OCI-LY3 (cell line): ENCODE results near the gene MYL6.

Experiments used
- EZH2phosphoT487 ChIP-seq: fragments of 200-600 bp; shearing (Covaris generic); IDR thresholded peaks from 2 replicates; pipeline ENCODE4 v1.6.1; 2018; ENCODE audit warnings: antibody characterized with exemption, mixed run types, low read depth
- TF ChIP-seq, protein P1 (sequence below): fragments of 200-600, 300-600 bp; sonication (generic); IDR thresholded peaks from 2 replicates; pipeline ENCODE4 v1.5.1; 2014; ENCODE audit warnings: antibody characterized with exemption, low read length, low read depth

DNA sequence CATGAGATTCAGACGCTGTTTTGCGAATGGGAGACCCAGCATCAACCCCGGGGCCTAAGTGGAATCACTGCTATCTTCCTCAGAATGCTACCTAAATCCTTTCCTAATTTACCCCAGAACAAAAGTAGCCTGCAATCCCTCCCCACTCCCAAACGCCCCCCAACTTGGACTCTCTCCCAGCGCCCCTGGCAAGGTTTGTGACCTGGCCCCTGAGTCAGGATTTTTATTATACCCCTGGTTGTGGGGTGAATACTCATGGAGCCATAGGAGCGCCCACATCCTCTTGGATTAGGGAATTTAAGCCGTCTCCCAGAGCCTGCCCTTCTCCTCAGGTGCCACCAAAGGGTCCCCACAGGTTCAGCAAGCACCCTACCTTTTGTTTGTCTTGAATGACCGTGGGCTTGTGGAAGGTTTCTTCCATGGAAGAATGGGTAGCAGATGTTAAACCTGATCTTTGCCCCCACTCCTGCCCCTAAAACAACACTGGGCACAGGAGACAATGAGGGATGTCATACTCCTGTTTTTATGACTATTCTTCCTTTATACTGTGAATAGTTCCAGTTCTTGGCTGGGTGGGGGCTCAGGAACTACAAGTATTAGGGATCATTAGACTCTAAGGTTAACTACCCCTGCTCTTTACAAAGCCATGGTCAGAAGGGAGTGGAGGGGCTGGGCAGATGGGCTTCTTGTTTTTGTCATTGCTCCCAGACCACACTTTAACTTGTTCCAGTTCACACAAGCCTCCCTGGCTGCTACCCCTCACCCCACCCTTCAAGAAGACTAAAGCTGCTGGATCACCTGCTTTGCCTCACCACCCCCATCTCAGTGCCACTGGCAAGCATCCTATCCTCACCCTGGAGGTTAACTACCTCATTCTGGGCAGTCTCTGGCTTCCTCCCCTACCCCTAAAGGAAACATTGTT lies 5.1 kb upstream of the MYL6 start:
- TF ChIP-seq, protein P1, sequence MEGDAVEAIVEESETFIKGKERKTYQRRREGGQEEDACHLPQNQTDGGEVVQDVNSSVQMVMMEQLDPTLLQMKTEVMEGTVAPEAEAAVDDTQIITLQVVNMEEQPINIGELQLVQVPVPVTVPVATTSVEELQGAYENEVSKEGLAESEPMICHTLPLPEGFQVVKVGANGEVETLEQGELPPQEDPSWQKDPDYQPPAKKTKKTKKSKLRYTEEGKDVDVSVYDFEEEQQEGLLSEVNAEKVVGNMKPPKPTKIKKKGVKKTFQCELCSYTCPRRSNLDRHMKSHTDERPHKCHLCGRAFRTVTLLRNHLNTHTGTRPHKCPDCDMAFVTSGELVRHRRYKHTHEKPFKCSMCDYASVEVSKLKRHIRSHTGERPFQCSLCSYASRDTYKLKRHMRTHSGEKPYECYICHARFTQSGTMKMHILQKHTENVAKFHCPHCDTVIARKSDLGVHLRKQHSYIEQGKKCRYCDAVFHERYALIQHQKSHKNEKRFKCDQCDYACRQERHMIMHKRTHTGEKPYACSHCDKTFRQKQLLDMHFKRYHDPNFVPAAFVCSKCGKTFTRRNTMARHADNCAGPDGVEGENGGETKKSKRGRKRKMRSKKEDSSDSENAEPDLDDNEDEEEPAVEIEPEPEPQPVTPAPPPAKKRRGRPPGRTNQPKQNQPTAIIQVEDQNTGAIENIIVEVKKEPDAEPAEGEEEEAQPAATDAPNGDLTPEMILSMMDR: no peak
- no peak for TF ChIP-seq EZH2phosphoT487
